Peyer's patch (tissue), 4 donors: ENCODE results near the gene CSNK2A2. TPM values are rescaled to one million over a fixed set of nuclear protein-coding genes. Genes with fewer than 3 reads are reported as not detected.

Experiments
- DNase-seq, 3 donors: peaks; one replicate each; pipeline ENCODE4 v3.0.0-alpha.2; 2017 to 2019
- H3K27ac ChIP-seq, 4 donors: fragments of 200-600 bp; sonication (generic); one replicate each; pipeline ENCODE4 v1.5.1; 2016 to 2019
- H3K27me3 ChIP-seq, 2 donors: fragments of 200-600 bp; sonication (generic); one replicate each; pipeline ENCODE4 v1.5.1; 2019
- H3K36me3 ChIP-seq, 3 donors: fragments of 200-600 bp; sonication (generic); one replicate each; pipeline ENCODE4 v1.5.1; 2016 to 2019
- H3K4me1 ChIP-seq, 4 donors: fragments of 200-600 bp; sonication (generic); one replicate each; pipeline ENCODE4 v1.5.1; 2016 to 2019
- H3K4me3 ChIP-seq, 4 donors: fragments of 200-600 bp; sonication (generic); 1 replicate in 3 of 4; 2 replicates in 1 of 4; pipeline ENCODE4 v1.5.1; 2016 to 2019; ENCODE audit warnings: mild to moderate bottlenecking in 1 of 4
- H3K9me3 ChIP-seq, 4 donors: fragments of 200-600 bp; sonication (generic); one replicate each; pipeline ENCODE4 v1.5.1; 2016 to 2019; ENCODE audit warnings: mild to moderate bottlenecking in 1 of 4
- CTCF ChIP-seq, 6 experiments: fragments of 450-650 bp in 4 of 6; fragments of 200-600 bp in 2 of 6; sonication (generic) in 1 of 6; IDR thresholded peaks; one replicate each; pipeline ENCODE4 v1.5.1; 2017 to 2019; ENCODE audit warnings: antibody characterized with exemption in 6 of 6, mild to moderate bottlenecking in 3 of 6, moderate library complexity in 1 of 6
- POLR2A ChIP-seq, 2 donors: fragments of 450-650 bp; IDR thresholded peaks; one replicate each; pipeline ENCODE4 v1.5.1; 2017; ENCODE audit warnings: antibody characterized with exemption in 2 of 2, mild to moderate bottlenecking in 2 of 2, moderate library complexity in 2 of 2
- total RNA-seq, 4 donors: library from RNA; depleted of rRNA; stranded (reverse); fragments of >200 nt; gene quantifications; one replicate each; pipeline ENCODE4 v1.1.0, GENCODE V29; 2016

CSNK2A2 gene
- total RNA-seq, 4 donors from 2014 or later = 25.1 to 36.4 (median 29.6) TPM

DNA sequence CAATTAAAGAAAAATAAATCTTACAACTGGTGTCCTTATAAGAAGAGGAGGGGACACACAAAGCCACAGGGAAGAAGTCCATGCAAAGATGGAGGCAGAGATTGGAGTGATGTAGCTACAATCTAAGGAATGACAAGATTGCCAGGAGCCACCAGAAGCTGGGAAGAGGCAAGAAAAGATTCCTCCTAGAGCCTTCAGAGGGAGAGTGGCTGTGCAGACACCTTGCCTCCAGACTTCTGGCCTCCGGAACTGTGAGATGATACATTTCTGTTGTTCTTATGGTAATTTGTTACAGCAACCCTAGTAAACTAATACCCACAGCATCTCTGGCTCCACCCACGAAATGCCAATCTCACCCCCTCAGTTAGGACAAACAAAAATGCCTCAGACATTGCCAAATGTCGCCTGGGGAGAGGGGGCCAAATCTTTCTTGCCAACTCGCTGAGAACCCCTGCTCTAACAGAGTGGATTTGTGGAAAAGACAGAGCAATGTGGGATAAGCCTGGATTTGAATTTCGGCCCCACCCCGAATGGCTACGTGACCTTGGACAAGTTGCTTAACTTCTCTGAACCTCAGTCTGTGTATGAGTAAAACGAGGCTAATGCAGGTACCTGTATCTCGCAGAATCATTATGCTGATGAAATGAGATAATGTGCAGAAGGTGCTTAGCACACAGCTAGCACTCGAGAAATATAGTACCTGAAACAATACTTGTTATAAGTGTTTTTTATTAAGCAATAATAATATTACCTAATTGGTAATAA is 37.1 kb upstream of the CSNK2A2 start:
- Histone ChIP-seq H3K9me3 (no peaks in the 10 kb centered on the region), H3K27me3 (no peaks in the 10 kb centered on the region), H3K36me3 (no peaks in the 10 kb centered on the region), H3K4me1 (peaks cover 0 to 7% (median 0%) of the 10 kb centered on the region in 4 donors), H3K27ac (no peak overlapping the region), H3K4me3 (no peak overlapping the region)
- no peak for DNase-seq
- no peak for TF ChIP-seq POLR2A (IDR thresholded peaks at IDR 0.05)
- no peak for TF ChIP-seq CTCF (IDR thresholded peaks at IDR 0.05)

GRCh38 chr16:58230259-58230658 is 32.4 kb upstream of the CSNK2A2 start:
- no peaks in the 10 kb centered on the region for H3K27me3 ChIP-seq
- no peaks in the 10 kb centered on the region for H3K36me3 ChIP-seq

DNA sequence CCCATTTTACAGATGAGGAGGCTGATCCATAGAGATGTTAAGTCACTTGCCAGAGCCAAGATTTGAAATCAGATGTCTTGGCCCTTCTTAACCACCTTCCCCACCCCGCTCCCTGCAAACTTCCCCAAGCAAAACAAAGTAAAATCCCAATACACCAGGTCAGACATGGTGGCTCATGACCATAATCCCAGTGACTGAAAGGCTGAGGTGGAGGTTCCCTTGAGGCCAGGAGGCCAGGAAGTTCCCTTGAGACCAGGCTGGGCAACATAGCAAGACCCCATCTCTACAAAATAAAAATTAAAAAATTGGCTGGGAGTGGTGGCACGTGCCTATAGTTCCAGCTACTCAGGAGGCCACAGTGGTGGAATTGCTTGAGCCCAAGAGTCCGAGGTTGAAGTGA is 28.9 kb upstream of the CSNK2A2 start:
- TF ChIP-seq POLR2A (IDR thresholded peaks at IDR 0.05) (no peak), CTCF (IDR thresholded peaks at IDR 0.05) (no peak)
- no peaks in the 10 kb centered on the region for H3K27me3 ChIP-seq
- no peak for DNase-seq

More at GRCh38 chr16:58230259-58230658, 32.4 kb upstream of the CSNK2A2 start:
- Histone ChIP-seq H3K27ac (no peak overlapping the region), H3K4me3 (no peak overlapping the region), H3K4me1 (no peaks in the 10 kb centered on the region), H3K9me3 (no peaks in the 10 kb centered on the region)
- TF ChIP-seq POLR2A (IDR thresholded peaks at IDR 0.05) = no peak
- no peak for DNase-seq

GRCh38 chr16:58225965-58226602 is 28.2 kb upstream of the CSNK2A2 start:
- Histone ChIP-seq H3K27ac (no peak overlapping the region), H3K9me3 (no peaks in the 10 kb centered on the region), H3K4me3 (no peak overlapping the region), H3K36me3 (no peaks in the 10 kb centered on the region), H3K4me1 (no peaks in the 10 kb centered on the region), H3K27me3 (no peaks in the 10 kb centered on the region)
- DNase-seq = no peak
- TF ChIP-seq CTCF (IDR thresholded peaks at IDR 0.05) (no peak), POLR2A (IDR thresholded peaks at IDR 0.05) (no peak)

More for the DNA sequence above, 28.9 kb upstream of the CSNK2A2 start:
- no peaks in the 10 kb centered on the region for H3K36me3 ChIP-seq
- no peak overlapping the region for H3K27ac ChIP-seq
- no peaks in the 10 kb centered on the region for H3K4me1 ChIP-seq
- no peak overlapping the region for H3K4me3 ChIP-seq
- no peaks in the 10 kb centered on the region for H3K9me3 ChIP-seq

DNA sequence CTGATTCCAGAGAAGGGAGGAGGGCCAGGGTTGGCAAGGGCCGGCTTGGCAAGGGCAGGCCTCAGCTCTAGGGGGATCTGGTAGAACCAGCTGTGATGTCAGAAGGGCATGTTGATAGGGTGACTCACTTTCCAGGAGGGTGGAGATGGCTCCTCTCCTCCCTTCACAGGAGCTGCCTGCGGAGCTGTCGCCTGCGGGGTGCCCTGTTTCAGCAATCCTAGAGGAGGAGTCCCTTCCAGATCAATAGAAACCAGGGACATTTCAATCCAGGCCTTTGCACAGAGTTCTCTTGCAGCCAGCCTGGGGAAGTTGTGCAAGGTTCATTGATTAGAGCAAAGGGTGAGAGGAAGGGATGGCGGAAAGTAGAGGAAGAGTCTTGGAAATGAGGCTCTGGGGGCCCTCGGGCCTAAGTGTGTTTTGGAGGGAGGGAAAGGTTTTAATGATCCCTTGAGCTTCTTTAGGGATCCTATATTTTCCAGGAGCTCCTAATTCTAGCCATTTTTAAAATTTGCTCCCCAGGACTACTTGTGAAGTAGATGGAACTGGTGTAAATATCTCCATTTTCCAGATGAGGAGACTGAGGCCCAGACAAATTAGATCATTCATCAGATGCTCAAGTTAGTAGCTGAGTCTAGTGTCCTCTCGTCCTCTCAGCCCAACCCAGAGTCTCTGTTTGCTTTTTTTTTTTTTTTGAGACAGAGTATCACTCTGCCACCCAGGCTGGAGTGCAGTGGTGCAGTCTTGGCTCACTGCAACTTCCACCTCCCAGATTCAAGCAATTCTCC is 24.8 kb upstream of the CSNK2A2 start:
- Histone ChIP-seq H3K4me3 (no peak overlapping the region), H3K27ac (no peak overlapping the region), H3K27me3 (no peaks in the 10 kb centered on the region), H3K36me3 (no peaks in the 10 kb centered on the region), H3K4me1 (no peaks in the 10 kb centered on the region), H3K9me3 (no peaks in the 10 kb centered on the region)
- no peak for DNase-seq
- TF ChIP-seq CTCF (IDR thresholded peaks at IDR 0.05) (no peak), POLR2A (IDR thresholded peaks at IDR 0.05) (no peak)

DNA sequence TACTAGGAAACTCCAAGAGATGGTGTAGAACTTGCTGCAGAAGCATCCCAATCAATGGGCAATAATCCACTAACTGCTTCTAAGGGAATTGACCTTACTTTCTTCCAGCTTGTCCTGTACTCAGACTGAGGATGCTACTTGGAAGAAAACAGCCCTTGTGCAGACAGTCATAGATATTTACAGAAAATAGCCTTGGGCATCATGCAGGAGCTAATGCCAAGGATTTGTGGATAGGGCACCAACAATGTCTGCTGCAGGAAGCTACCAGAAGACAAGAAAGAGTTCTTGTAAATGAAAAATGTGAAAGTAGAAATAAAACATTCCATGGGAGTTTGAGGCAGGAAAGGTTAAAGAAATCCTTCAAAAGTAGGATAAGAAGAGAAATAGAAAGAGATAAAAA is 21.5 kb upstream of the CSNK2A2 start:
- no peak for DNase-seq
- Histone ChIP-seq H3K27me3 (no peaks in the 10 kb centered on the region), H3K36me3 (no peaks in the 10 kb centered on the region), H3K9me3 (no peaks in the 10 kb centered on the region), H3K4me3 (no peak overlapping the region), H3K27ac (no peak overlapping the region), H3K4me1 (no peaks in the 10 kb centered on the region)
- TF ChIP-seq POLR2A (IDR thresholded peaks at IDR 0.05) (no peak), CTCF (IDR thresholded peaks at IDR 0.05) (no peak)
